Measurements from ENCODE around the gene MBNL1. TPM values are rescaled to one million over a fixed set of nuclear protein-coding genes. Genes with fewer than 3 reads are reported as not detected.

MBNL1 gene
- polyA plus RNA-seq, 1 donor from 2014 or later, result 12.7 TPM

GRCh38 chr3:152428577-152428976, 159.8 kb downstream of the MBNL1 start:
- Histone ChIP-seq H3K27ac (ENCODE audit: low read length) (no peak overlapping the region), H3K79me2 (replicated peaks; ENCODE audit: insufficient read depth, low read length) (peaks cover 6% of the 10 kb centered on the region)
- TF ChIP-seq EZH2 (IDR thresholded peaks at IDR 0.05; ENCODE audit: borderline replicate concordance, insufficient read depth, low read length, poor library complexity, severe bottlenecking) (no peak), CTCF (IDR thresholded peaks at IDR 0.05; ENCODE audit: poor library complexity, severe bottlenecking) (no peak), EP300 (conservative IDR thresholded peaks at IDR 0.05; ENCODE audit: poor library complexity, severe bottlenecking) (no peak), TAF1 (IDR thresholded peaks at IDR 0.05; ENCODE audit: low read depth) (no peak), SMC3 (conservative IDR thresholded peaks at IDR 0.05; ENCODE audit: poor library complexity) (no peak), RAD21 (conservative IDR thresholded peaks at IDR 0.05) (no peak), POLR2AphosphoS5 (IDR thresholded peaks at IDR 0.05) (no peak), MXI1 (conservative IDR thresholded peaks at IDR 0.05; ENCODE audit: poor library complexity, severe bottlenecking) (no peak), REST (IDR thresholded peaks at IDR 0.05; ENCODE audit: borderline replicate concordance) (no peak)

GRCh38 chr3:152430223-152431002, 161.7 kb downstream of the MBNL1 start:
- Histone ChIP-seq H3K36me3 (ENCODE audit: insufficient read depth, low read length) (no peaks in the 10 kb centered on the region), H3K9me2 (ENCODE audit: insufficient read depth, low read length) (no peaks in the 10 kb centered on the region), H3F3A (ENCODE audit: insufficient read depth, low read length, poor library complexity, severe bottlenecking) (no peaks in the 10 kb centered on the region), H3K9me3 (ENCODE audit: low read length) (no peaks in the 10 kb centered on the region), H3K27ac (ENCODE audit: low read length) (no peak overlapping the region), H3K9ac (ENCODE audit: low read length) (no peak overlapping the region), H3K27me3 (ENCODE audit: insufficient read depth, low read depth, low read length) (no peaks in the 10 kb centered on the region), H3K4me2 (ENCODE audit: low read length) (no peak overlapping the region), H4K20me1 (ENCODE audit: insufficient read depth) (no peaks in the 10 kb centered on the region), H3K79me2 (replicated peaks; ENCODE audit: insufficient read depth, low read length) (peaks cover 12% of the 10 kb centered on the region), H3K4me3 (ENCODE audit: low read length) (no peak overlapping the region), H2AFZ (ENCODE audit: low read depth, low read length) (no peak overlapping the region)
- TF ChIP-seq MXI1 (conservative IDR thresholded peaks at IDR 0.05; ENCODE audit: poor library complexity, severe bottlenecking), result no peak
- no peak for TF ChIP-seq EZH2 (IDR thresholded peaks at IDR 0.05; ENCODE audit: borderline replicate concordance, insufficient read depth, low read length, poor library complexity, severe bottlenecking)
- no peak for TF ChIP-seq TAF1 (IDR thresholded peaks at IDR 0.05; ENCODE audit: low read depth)
- TF ChIP-seq EP300 (conservative IDR thresholded peaks at IDR 0.05; ENCODE audit: poor library complexity, severe bottlenecking), result no peak

More at GRCh38 chr3:152428577-152428976, 159.8 kb downstream of the MBNL1 start:
- H3K9me3 ChIP-seq (ENCODE audit: low read length), result no peaks in the 10 kb centered on the region
- H2AFZ ChIP-seq (ENCODE audit: low read depth, low read length), result no peak overlapping the region
- no peak overlapping the region for H3K9ac ChIP-seq (ENCODE audit: low read length)
- no peaks in the 10 kb centered on the region for H3K27me3 ChIP-seq (ENCODE audit: insufficient read depth, low read depth, low read length)
- no peaks in the 10 kb centered on the region for H3K9me2 ChIP-seq (ENCODE audit: insufficient read depth, low read length)
- H3K4me2 ChIP-seq (ENCODE audit: low read length), result no peak overlapping the region
- H3K4me3 ChIP-seq (ENCODE audit: low read length), result no peak overlapping the region
- H3K36me3 ChIP-seq (ENCODE audit: insufficient read depth, low read length), result no peaks in the 10 kb centered on the region
- H3F3A ChIP-seq (ENCODE audit: insufficient read depth, low read length, poor library complexity, severe bottlenecking), result no peaks in the 10 kb centered on the region
- no peaks in the 10 kb centered on the region for H4K20me1 ChIP-seq (ENCODE audit: insufficient read depth)

All from neural cell (in vitro differentiated cells).